ENCODE results near the gene BIRC5.
A peak's percentile ranks its signal among the peaks of the same experiment; 100 is the strongest.

BIRC5 gene

GRCh38 chr17:78184351-78184750 lies 29.7 kb upstream of the BIRC5 start:
- DNase-seq, result no peak

GRCh38 chr17:78184868-78185267 lies 29.2 kb upstream of the BIRC5 start:
- DNase-seq, result no peak

- no peak for DNase-seq
These were observed 27.9 kb upstream of the BIRC5 start for GRCh38 chr17:78185981-78186691.

DNA sequence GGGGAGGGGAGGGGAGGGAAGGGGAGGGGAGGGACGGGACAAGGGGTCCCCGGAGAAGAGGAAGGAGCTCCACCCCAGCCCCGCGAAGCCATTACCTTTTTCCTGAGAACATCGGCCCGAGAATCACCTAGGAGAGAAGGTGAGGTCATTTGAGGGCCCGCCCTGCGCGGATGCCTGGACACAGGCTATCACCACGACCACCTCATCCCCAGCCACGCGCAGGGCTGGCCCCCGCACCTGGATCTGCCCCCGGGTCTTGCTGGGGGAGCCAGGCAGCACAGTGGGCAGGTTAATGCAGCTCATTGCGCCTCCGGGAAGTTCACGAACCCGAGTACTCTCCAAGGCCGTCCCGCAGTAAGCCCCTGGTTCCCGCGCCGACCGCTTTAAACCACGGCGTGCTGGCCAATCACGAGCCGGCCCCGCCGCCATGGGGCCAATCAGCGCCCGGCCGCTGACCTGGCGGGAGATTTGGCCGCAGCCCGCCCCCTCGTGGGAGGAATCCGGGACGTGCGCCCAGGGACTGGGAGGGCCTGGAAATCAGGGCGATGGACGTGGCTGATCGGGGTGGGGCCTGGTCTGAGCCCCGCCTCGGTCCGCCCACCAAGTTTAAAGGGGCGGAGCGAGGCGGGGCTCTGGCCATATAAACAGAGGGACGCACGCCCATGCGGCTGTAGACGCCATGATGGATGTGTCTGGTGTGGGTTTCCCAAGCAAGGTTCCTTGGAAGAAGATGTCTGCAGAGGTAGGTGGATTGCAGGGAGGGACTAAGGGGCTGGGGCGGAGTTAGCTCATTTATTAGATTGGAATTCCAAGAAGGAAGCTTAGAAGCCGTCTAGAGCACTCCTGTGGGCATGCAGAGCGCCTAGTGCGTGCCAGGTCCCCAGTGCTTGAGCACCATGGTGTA lies 27.1 kb upstream of the BIRC5 start, which contains the start of the genes AFMID and TK1:
TSS of gene AFMID (plus strand) at position 671 of the 904 bp plus-strand sequence. CDS start at position 680, 9 bp downstream.
TSS of gene TK1 (minus strand) at position 361 of the 904 bp plus-strand sequence. CDS start at position 303, 58 bp downstream.
- peak; percentile 92 for DNase-seq

DNA sequence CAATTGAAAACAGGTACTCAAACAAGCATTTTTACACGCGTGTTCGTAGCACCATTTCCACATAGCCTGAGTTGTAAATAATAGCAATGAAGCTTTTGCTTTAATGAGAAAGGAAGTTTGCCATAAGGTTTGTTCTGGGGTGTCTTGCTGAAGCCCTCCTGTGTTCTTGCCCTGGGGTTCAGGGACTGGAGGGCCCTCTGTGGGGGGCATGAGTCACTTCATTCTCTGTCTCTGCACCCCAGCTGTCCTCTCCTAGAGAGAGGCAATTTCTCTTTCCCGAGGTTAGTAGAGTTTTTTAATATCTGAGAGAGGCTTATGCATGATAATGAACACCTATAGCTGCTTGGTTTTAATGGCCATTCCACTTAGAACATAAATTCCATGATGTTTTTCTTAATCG lies 17.3 kb upstream of the BIRC5 start:
- DNase-seq, result no peak

GRCh38 chr17:78197147-78197832 lies 16.8 kb upstream of the BIRC5 start:
- no peak for DNase-seq

DNA sequence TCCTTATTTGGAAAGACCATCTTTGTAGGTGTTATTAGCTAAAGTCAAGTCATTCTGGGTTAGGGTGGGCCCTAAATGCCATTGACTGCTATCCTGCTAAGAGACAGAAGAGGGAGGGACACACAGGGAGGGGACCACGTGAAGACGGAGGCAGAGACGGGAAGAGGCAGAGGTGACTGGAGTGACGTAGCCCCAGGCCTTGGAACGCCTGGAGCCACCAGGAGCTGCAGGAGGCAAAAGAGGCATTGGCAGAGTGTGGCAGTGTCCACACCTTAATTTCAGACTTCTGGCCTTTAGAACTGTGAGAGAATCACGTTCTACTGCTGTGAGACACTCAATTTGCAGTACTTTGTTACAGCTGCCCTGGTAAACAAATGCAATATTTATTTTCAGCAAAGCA lies 13.6 kb upstream of the BIRC5 start:
- DNase-seq, result no peak

- no peak for DNase-seq
These were observed 11.4 kb upstream of the BIRC5 start for GRCh38 chr17:78202666-78203065.

DNA sequence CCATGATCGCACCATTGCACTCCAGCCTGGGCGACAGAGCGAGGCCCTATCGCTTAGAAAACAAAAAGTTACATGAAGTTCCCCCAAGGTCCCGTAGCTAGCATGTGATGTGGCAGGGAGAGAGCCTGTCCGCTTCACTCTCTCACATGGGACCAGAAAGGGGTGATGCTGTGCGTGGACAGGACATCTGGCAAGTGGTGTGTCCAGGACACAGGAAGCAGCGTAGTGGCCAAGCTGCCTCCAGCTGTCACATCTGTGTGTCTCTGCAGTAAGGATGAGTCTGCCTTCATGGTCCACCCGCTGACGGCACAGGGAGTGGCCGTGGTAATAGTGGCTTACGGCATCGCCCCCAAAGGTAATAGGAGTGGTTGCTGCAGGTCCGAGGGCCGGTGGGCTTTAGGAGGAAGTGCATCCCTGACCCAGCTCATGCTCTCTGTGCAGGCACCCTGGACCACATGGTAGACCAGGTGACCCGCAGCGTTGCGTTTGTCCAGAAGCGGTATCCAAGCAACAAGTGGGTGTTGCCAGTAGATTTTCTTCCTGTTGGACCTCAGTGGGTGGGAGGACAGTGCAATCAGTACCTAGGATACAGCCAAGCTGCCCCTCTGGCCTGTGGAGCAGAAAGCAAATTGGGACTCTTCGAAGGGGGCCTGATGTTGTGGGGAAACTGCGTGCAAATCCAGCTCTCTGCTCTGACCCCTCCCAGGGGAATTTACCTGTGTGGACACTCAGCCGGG lies 9.5 kb upstream of the BIRC5 start:
- no peak for DNase-seq

DNA sequence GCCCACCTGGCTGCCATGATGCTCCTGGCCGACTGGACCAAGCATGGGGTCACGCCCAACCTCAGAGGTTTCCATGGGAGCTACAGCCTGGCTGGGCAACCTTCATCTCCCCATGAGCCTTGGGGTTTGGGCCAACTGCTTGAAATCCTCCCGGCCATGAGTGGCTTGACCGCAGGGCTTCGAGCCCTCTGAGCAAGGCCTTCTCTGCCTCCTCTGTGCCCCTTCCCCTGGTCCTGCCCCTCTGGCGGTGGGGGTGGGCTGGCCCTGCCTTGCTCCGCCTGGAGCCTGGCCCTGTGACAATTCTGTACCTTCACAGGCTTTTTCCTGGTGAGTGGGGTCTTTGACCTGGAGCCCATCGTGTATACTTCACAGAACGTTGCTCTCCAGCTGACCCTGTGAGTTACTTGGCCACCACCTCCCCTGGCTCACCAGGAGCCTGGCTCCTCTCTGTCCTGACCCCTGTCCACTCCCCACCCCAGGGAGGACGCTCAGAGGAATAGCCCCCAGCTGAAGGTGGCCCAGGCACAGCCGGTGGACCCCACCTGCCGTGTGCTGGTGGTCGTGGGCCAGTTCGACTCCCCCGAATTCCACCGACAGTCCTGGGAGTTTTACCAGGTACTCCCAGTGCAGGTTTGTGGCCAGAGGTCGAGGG lies 8.8 kb upstream of the BIRC5 start:
- DNase-seq, result no peak

DNA sequence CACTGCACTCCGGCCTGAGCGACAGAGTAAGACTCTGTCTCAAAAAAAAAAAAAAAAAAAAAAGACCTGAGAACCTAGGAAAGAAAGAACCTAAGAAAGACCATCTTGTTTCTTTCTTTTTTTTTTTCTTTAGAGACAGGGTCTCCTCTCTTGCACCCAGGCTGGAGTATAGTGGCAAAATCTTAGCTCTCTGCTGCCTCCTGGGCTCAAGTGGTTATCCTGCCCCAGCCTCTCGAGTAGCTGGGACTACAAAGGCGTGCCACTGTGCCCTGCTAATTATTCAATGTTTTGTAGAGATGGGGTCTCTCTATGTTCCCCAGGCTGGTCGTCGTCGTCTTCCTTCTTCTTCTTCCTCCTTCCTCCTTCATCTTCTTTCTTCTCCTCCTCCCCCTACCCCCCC lies 7.8 kb upstream of the BIRC5 start:
- no peak for DNase-seq

DNA sequence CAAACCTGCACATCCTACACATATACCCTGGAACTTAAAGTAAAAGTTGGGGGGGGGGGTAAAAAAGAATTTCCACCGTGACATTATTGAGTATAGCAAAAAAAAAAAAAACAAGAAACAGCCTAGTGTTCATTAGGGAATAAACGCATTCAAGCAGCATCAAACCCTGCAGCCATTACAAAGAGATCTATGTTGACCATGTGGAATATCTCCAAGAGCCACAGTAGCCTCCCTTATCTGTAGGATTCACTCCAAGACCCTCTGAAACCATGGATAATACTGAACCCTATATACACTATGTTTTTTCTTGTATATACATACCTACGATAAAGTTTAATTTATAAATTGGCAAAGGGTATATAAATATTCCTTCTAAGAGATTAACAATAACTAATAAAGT lies 5.6 kb upstream of the BIRC5 start:
- no peak for DNase-seq

- no peak for DNase-seq
These were observed 3.9 kb upstream of the BIRC5 start for GRCh38 chr17:78210111-78210510.

GRCh38 chr17:78211032-78211431 lies 3.0 kb upstream of the BIRC5 start:
- DNase-seq, result no peak

- DNase-seq, result no peak
These were observed 631 bp downstream of the BIRC5 start for GRCh38 chr17:78214706-78215061.

- no peak for DNase-seq
These were observed 5.5 kb downstream of the BIRC5 start for GRCh38 chr17:78219396-78220150.

- DNase-seq, result no peak
These were observed 9.0 kb downstream of the BIRC5 start for GRCh38 chr17:78223061-78223460.

GRCh38 chr17:78223765-78224164 lies 9.7 kb downstream of the BIRC5 start:
- DNase-seq, result no peak

- no peak for DNase-seq
These were observed 10.4 kb downstream of the BIRC5 start for GRCh38 chr17:78224231-78225087.

GRCh38 chr17:78225088-78225865 lies 11.2 kb downstream of the BIRC5 start:
- DNase-seq, result no peak
